Peyer's patch (tissue), 4 donors: ENCODE measurements around the gene MCF2L2. TPM values are rescaled to one million over a fixed set of nuclear protein-coding genes. Genes with fewer than 3 reads are reported as not detected.

ENCODE experiments used
- DNase-seq, 3 donors: peaks; one replicate each; pipeline ENCODE4 v3.0.0-alpha.2; 2017 to 2019
- H3K27ac ChIP-seq, 4 donors: fragments of 200-600 bp; sonication (generic); one replicate each; pipeline ENCODE4 v1.5.1; 2016 to 2019
- H3K27me3 ChIP-seq, 2 donors: fragments of 200-600 bp; sonication (generic); one replicate each; pipeline ENCODE4 v1.5.1; 2019
- H3K36me3 ChIP-seq, 3 donors: fragments of 200-600 bp; sonication (generic); one replicate each; pipeline ENCODE4 v1.5.1; 2016 to 2019
- H3K4me1 ChIP-seq, 4 donors: fragments of 200-600 bp; sonication (generic); one replicate each; pipeline ENCODE4 v1.5.1; 2016 to 2019
- H3K4me3 ChIP-seq, 4 donors: fragments of 200-600 bp; sonication (generic); 1 replicate in 3 of 4; 2 replicates in 1 of 4; pipeline ENCODE4 v1.5.1; 2016 to 2019; ENCODE audit warnings: mild to moderate bottlenecking in 1 of 4
- H3K9me3 ChIP-seq, 4 donors: fragments of 200-600 bp; sonication (generic); one replicate each; pipeline ENCODE4 v1.5.1; 2016 to 2019; ENCODE audit warnings: mild to moderate bottlenecking in 1 of 4
- CTCF ChIP-seq, 6 experiments: fragments of 450-650 bp in 4 of 6; fragments of 200-600 bp in 2 of 6; sonication (generic) in 1 of 6; IDR thresholded peaks; one replicate each; pipeline ENCODE4 v1.5.1; 2017 to 2019; ENCODE audit warnings: antibody characterized with exemption in 6 of 6, mild to moderate bottlenecking in 3 of 6, moderate library complexity in 1 of 6
- POLR2A ChIP-seq, 2 donors: fragments of 450-650 bp; IDR thresholded peaks; one replicate each; pipeline ENCODE4 v1.5.1; 2017; ENCODE audit warnings: antibody characterized with exemption in 2 of 2, mild to moderate bottlenecking in 2 of 2, moderate library complexity in 2 of 2
- total RNA-seq, 4 donors: library from RNA; depleted of rRNA; stranded (reverse); fragments of >200 nt; gene quantifications; one replicate each; pipeline ENCODE4 v1.1.0, GENCODE V29; 2016

MCF2L2 gene
- total RNA-seq, 4 donors from 2014 or later: 0.67 to 12.4 (median 1.1) TPM

- Histone ChIP-seq H3K9me3 (no peaks in the 10 kb centered on the region), H3K36me3 (no peaks in the 10 kb centered on the region), H3K4me1 (no peaks in the 10 kb centered on the region), H3K27ac (no peak overlapping the region), H3K27me3 (no peaks in the 10 kb centered on the region), H3K4me3 (no peak overlapping the region)
- no peak for TF ChIP-seq POLR2A (IDR thresholded peaks at IDR 0.05)
- TF ChIP-seq CTCF (IDR thresholded peaks at IDR 0.05): no peak
- DNase-seq: no peak
Measured at GRCh38 chr3:183134844-183135243, 293.6 kb downstream of the MCF2L2 start.

GRCh38 chr3:183132409-183132808 is 296.0 kb downstream of the MCF2L2 start:
- TF ChIP-seq POLR2A (IDR thresholded peaks at IDR 0.05): no peak
- TF ChIP-seq CTCF (IDR thresholded peaks at IDR 0.05): no peak
- Histone ChIP-seq H3K4me3 (no peak overlapping the region), H3K27me3 (no peaks in the 10 kb centered on the region), H3K27ac (no peak overlapping the region), H3K36me3 (no peaks in the 10 kb centered on the region), H3K9me3 (peaks cover 0 to 6% (median 0%) of the 10 kb centered on the region in 4 donors), H3K4me1 (no peaks in the 10 kb centered on the region)
- no peak for DNase-seq

- no peak overlapping the region for H3K27ac ChIP-seq
- TF ChIP-seq POLR2A (IDR thresholded peaks at IDR 0.05) (no peak), CTCF (IDR thresholded peaks at IDR 0.05) (no peak)
- DNase-seq: no peak
- H3K9me3 ChIP-seq: peaks cover 0 to 6% (median 0%) of the 10 kb centered on the region in 4 donors
- no peaks in the 10 kb centered on the region for H3K36me3 ChIP-seq
- no peaks in the 10 kb centered on the region for H3K27me3 ChIP-seq
- H3K4me3 ChIP-seq: no peak overlapping the region
- no peaks in the 10 kb centered on the region for H3K4me1 ChIP-seq
Measured at GRCh38 chr3:183131735-183132134, 296.7 kb downstream of the MCF2L2 start.

- Histone ChIP-seq H3K4me1 (no peaks in the 10 kb centered on the region), H3K36me3 (no peaks in the 10 kb centered on the region), H3K27me3 (no peaks in the 10 kb centered on the region), H3K27ac (no peak overlapping the region), H3K9me3 (peaks cover 0 to 6% (median 0%) of the 10 kb centered on the region in 4 donors), H3K4me3 (no peak overlapping the region)
- no peak for DNase-seq
- no peak for TF ChIP-seq POLR2A (IDR thresholded peaks at IDR 0.05)
- no peak for TF ChIP-seq CTCF (IDR thresholded peaks at IDR 0.05)
Measured at GRCh38 chr3:183131186-183131725, 297.2 kb downstream of the MCF2L2 start.

- H3K36me3 ChIP-seq: no peaks in the 10 kb centered on the region
- H3K9me3 ChIP-seq: peaks cover 0 to 6% (median 0%) of the 10 kb centered on the region in 4 donors
- no peak overlapping the region for H3K4me3 ChIP-seq
- H3K27ac ChIP-seq: no peak overlapping the region
- no peak for TF ChIP-seq POLR2A (IDR thresholded peaks at IDR 0.05)
- TF ChIP-seq CTCF (IDR thresholded peaks at IDR 0.05): no peak
- no peak for DNase-seq
- no peaks in the 10 kb centered on the region for H3K27me3 ChIP-seq
- no peaks in the 10 kb centered on the region for H3K4me1 ChIP-seq
Measured at GRCh38 chr3:183129243-183129642, 299.2 kb downstream of the MCF2L2 start.

GRCh38 chr3:183128709-183129108 is 299.7 kb downstream of the MCF2L2 start:
- H3K27ac ChIP-seq: no peak overlapping the region
- H3K4me1 ChIP-seq: no peaks in the 10 kb centered on the region
- no peaks in the 10 kb centered on the region for H3K36me3 ChIP-seq
- no peaks in the 10 kb centered on the region for H3K27me3 ChIP-seq
- H3K9me3 ChIP-seq: peaks cover 0 to 6% (median 0%) of the 10 kb centered on the region in 4 donors
- H3K4me3 ChIP-seq: no peak overlapping the region
- TF ChIP-seq CTCF (IDR thresholded peaks at IDR 0.05) (no peak), POLR2A (IDR thresholded peaks at IDR 0.05) (no peak)
- no peak for DNase-seq
